SK-N-SH treated with all-trans-retinoic acid at 6 μM for 48 hours (cell line): Measurements from ENCODE around the gene FAM120A.

Experiments used
- ARNTL ChIP-seq: fragments of 450-650 bp; formaldehyde crosslinking; IDR thresholded peaks from 2 replicates; pipeline ENCODE4 v1.5.0; 2020; ENCODE audit warnings: low read depth, mild to moderate bottlenecking, moderate library complexity, borderline replicate concordance
- BACH2 ChIP-seq: fragments of 250-450 bp; sonication (Bioruptor Pico); IDR thresholded peaks from 2 replicates; pipeline ENCODE4 v1.9.0; 2021; ENCODE audit warnings: mild to moderate bottlenecking, borderline replicate concordance
- CREB5 ChIP-seq: fragments of 250-450 bp; sonication (Bioruptor Pico); IDR thresholded peaks from 2 replicates; pipeline ENCODE4 v1.5.1; 2020; ENCODE audit warnings: low read depth, mild to moderate bottlenecking, moderate library complexity
- GLIS3 ChIP-seq: fragments of 250-450 bp; sonication (Bioruptor Pico); IDR thresholded peaks from 2 replicates; pipeline ENCODE4 v1.5.0; 2020; ENCODE audit warnings: mild to moderate bottlenecking, moderate library complexity
- ISL1 ChIP-seq: fragments of 250-450 bp; sonication (Bioruptor Pico); IDR thresholded peaks from 2 replicates; pipeline ENCODE4 v2.1.2; 2022; ENCODE audit warnings: mild to moderate bottlenecking, moderate library complexity
- POU6F1 ChIP-seq: fragments of 250-450 bp; sonication (Bioruptor Pico); IDR thresholded peaks from 2 replicates; pipeline ENCODE4 v1.8.0; 2021; ENCODE audit warnings: low read depth, mild to moderate bottlenecking, moderate library complexity, borderline replicate concordance
- PPARA ChIP-seq: fragments of 250-450 bp; sonication (Bioruptor Pico); IDR thresholded peaks from 2 replicates; pipeline ENCODE4 v1.5.0; 2020; ENCODE audit warnings: mild to moderate bottlenecking, borderline replicate concordance
- RARB ChIP-seq: fragments of 250-450 bp; sonication (Bioruptor Pico); IDR thresholded peaks from 2 replicates; pipeline ENCODE4 v1.8.0; 2021; ENCODE audit warnings: mild to moderate bottlenecking, moderate library complexity
- TOX ChIP-seq: fragments of 250-450 bp; sonication (Bioruptor Pico); IDR thresholded peaks from 2 replicates; pipeline ENCODE4 v1.8.0; 2021; ENCODE audit warnings: mild to moderate bottlenecking, moderate library complexity, borderline replicate concordance
- TSHZ2 ChIP-seq: fragments of 250-450 bp; sonication (Bioruptor Pico); IDR thresholded peaks from 2 replicates; pipeline ENCODE4 v1.5.0; 2020; ENCODE audit warnings: mild to moderate bottlenecking, moderate library complexity
- ZFP3 ChIP-seq: fragments of 250-450 bp; sonication (Bioruptor Pico); IDR thresholded peaks from 2 replicates; pipeline ENCODE4 v1.5.0; 2020; ENCODE audit warnings: mild to moderate bottlenecking, moderate library complexity
- ZNF565 ChIP-seq: fragments of 450-650 bp; formaldehyde crosslinking; conservative IDR thresholded peaks from 2 replicates; pipeline ENCODE4 v1.5.0; 2020; ENCODE audit warnings: low read depth, mild to moderate bottlenecking, moderate library complexity
- ZNF70 ChIP-seq: fragments of 450-650 bp; formaldehyde crosslinking; IDR thresholded peaks from 2 replicates; pipeline ENCODE4 v1.5.0; 2020; ENCODE audit warnings: mild to moderate bottlenecking, moderate library complexity

GRCh38 chr9:93577975-93578682 is 126.6 kb downstream of the FAM120A start:
- TF ChIP-seq CREB5 = no peak
- TF ChIP-seq ARNTL (CRISPR knock-in tag) = no peak
- no peak for TF ChIP-seq ZNF565 (CRISPR knock-in tag)
- TF ChIP-seq BACH2 (CRISPR knock-in tag) = no peak
- TF ChIP-seq TSHZ2 = no peak
- no peak for TF ChIP-seq ISL1 (CRISPR knock-in tag)
- TF ChIP-seq POU6F1 = no peak
- TF ChIP-seq TOX (CRISPR knock-in tag) = no peak
- no peak for TF ChIP-seq PPARA
- no peak for TF ChIP-seq RARB (CRISPR knock-in tag)
- TF ChIP-seq GLIS3 (CRISPR knock-in tag) = no peak
- no peak for TF ChIP-seq ZNF70 (CRISPR knock-in tag)
- no peak for TF ChIP-seq ZFP3
